ENCODE results near the gene ITFG1.
"Not testable (repeated sequence)": the region's sequence is repeated elsewhere in the genome, so short reads cannot be mapped to it uniquely, and the experiment has no call there.

GRCh38 chr16:47181066-47181465 lies 279.8 kb downstream of the ITFG1 start:
- not testable (repeated sequence) for TF ChIP-seq CTCF (conservative IDR thresholded peaks at IDR 0.05 in 1 of 2, IDR thresholded peaks at IDR 0.05 in 1 of 2; ENCODE audit: extremely low read depth in 1 of 2, insufficient read depth in 1 of 2, low read depth in 1 of 2, low read length in 2 of 2); EZH2 (IDR thresholded peaks at IDR 0.05; ENCODE audit: borderline replicate concordance, low read length)
